Loucy (cell line): ENCODE results near the gene CEMIP2.

Experiments used
- H2AFZ ChIP-seq: fragments of 200-600 bp; sonication (generic); 2 replicates; pipeline ENCODE4 v1.6.0; 2016; ENCODE audit warnings: antibody characterized with exemption, mild to moderate bottlenecking, low read length, moderate library complexity
- H3F3A ChIP-seq: fragments of 200-600 bp; 2 replicates; pipeline ENCODE4 v1.6.0; 2016; ENCODE audit warnings: antibody characterized with exemption, low read depth, mild to moderate bottlenecking
- H3K27me3 ChIP-seq: fragments of 200-600 bp; sonication (generic); 2 replicates; pipeline ENCODE4 v1.6.1; 2014; ENCODE audit warnings: low read length, mild to moderate bottlenecking; ENCODE audit not compliant: insufficient read depth, poor library complexity, severe bottlenecking
- H3K36me3 ChIP-seq: fragments of 200-600 bp; sonication (generic); 2 replicates; pipeline ENCODE4 v1.6.1; 2016; ENCODE audit warnings: low read length; ENCODE audit not compliant: insufficient read depth
- H3K4me1 ChIP-seq: fragments of 200-600 bp; sonication (generic); 2 replicates; pipeline ENCODE4 v1.5.1; 2014; ENCODE audit warnings: low read length, mild to moderate bottlenecking; ENCODE audit not compliant: insufficient read depth, poor library complexity, severe bottlenecking
- H3K4me2 ChIP-seq: fragments of 200-600 bp; sonication (generic); 2 replicates; pipeline ENCODE4 v1.6.0; 2014; ENCODE audit warnings: antibody characterized with exemption, low read length, low read depth, mild to moderate bottlenecking; ENCODE audit not compliant: poor library complexity, severe bottlenecking
- H3K4me3 ChIP-seq: fragments of 200-600 bp; sonication (generic); 2 replicates; pipeline ENCODE4 v1.5.1; 2014; ENCODE audit warnings: low read length, mild to moderate bottlenecking, mixed read lengths; ENCODE audit not compliant: poor library complexity, severe bottlenecking
- H3K79me2 ChIP-seq: fragments of 200-600 bp; sonication (generic); 2 replicates; pipeline ENCODE4 v1.6.1; 2014; ENCODE audit warnings: low read length; ENCODE audit not compliant: insufficient read depth
- H3K9ac ChIP-seq: fragments of 200-600 bp; sonication (generic); 2 replicates; pipeline ENCODE4 v1.6.0; 2014; ENCODE audit warnings: mild to moderate bottlenecking, low read depth, low read length, moderate library complexity; ENCODE audit not compliant: poor library complexity, severe bottlenecking
- H3K9me2 ChIP-seq: fragments of 200-600 bp; sonication (generic); replicated peaks from 2 replicates; pipeline ENCODE4 v1.6.1; 2016; ENCODE audit warnings: low read depth, low read length, mixed read lengths
- H3K9me3 ChIP-seq: fragments of 200-600 bp; sonication (generic); 2 replicates; pipeline ENCODE4 v1.6.1; 2014; ENCODE audit warnings: mild to moderate bottlenecking, antibody characterized with exemption, low read length, low read depth; ENCODE audit not compliant: insufficient read depth
- H4K20me1 ChIP-seq: fragments of 200-600 bp; sonication (generic); 2 replicates; pipeline ENCODE4 v1.6.0; 2014; ENCODE audit warnings: antibody characterized with exemption, low read length, mild to moderate bottlenecking; ENCODE audit not compliant: insufficient read depth, poor library complexity, severe bottlenecking
- CTCF ChIP-seq: fragments of 200-600 bp; sonication (generic); conservative IDR thresholded peaks from 2 replicates; pipeline ENCODE4 v1.5.1; 2014; ENCODE audit warnings: mild to moderate bottlenecking, antibody characterized with exemption, low read length
- EZH2phosphoT487 ChIP-seq: fragments of 200-600 bp; IDR thresholded peaks from 2 replicates; pipeline ENCODE4 v1.6.1; 2018; ENCODE audit warnings: antibody characterized with exemption, mild to moderate bottlenecking, moderate library complexity, borderline replicate concordance

CEMIP2 gene

GRCh38 chr9:71681104-71681707 is 87.1 kb downstream of the CEMIP2 start:
- Histone ChIP-seq H3K9me2 (no peaks in the 10 kb centered on the region), H3F3A (peaks cover 10% of the 10 kb centered on the region), H2AFZ (no peak overlapping the region), H3K4me1 (peaks cover 41% of the 10 kb centered on the region), H3K4me2 (no peak overlapping the region), H3K4me3 (no peak overlapping the region), H3K9me3 (no peaks in the 10 kb centered on the region), H3K36me3 (no peaks in the 10 kb centered on the region), H4K20me1 (no peaks in the 10 kb centered on the region), H3K79me2 (no peaks in the 10 kb centered on the region), H3K27me3 (no peaks in the 10 kb centered on the region), H3K9ac (no peak overlapping the region)
- TF ChIP-seq CTCF (no peak), EZH2phosphoT487 (no peak)

GRCh38 chr9:71680189-71680980 is 87.9 kb downstream of the CEMIP2 start:
- peaks cover 5% of the 10 kb centered on the region; the same call in 1 of the 2 replicates for H3F3A ChIP-seq
- no peak overlapping the region for H3K9ac ChIP-seq
- no peaks in the 10 kb centered on the region for H3K9me2 ChIP-seq
- no peaks in the 10 kb centered on the region for H3K9me3 ChIP-seq
- H3K4me3 ChIP-seq, result no peak overlapping the region
- H3K36me3 ChIP-seq, result no peaks in the 10 kb centered on the region
- no peaks in the 10 kb centered on the region for H4K20me1 ChIP-seq
- H3K27me3 ChIP-seq, result no peaks in the 10 kb centered on the region
- no peaks in the 10 kb centered on the region for H3K79me2 ChIP-seq
- H3K4me1 ChIP-seq, result peaks cover 33% of the 10 kb centered on the region
- no peak overlapping the region for H3K4me2 ChIP-seq
- no peak overlapping the region for H2AFZ ChIP-seq
- TF ChIP-seq CTCF (no peak), EZH2phosphoT487 (no peak)

DNA sequence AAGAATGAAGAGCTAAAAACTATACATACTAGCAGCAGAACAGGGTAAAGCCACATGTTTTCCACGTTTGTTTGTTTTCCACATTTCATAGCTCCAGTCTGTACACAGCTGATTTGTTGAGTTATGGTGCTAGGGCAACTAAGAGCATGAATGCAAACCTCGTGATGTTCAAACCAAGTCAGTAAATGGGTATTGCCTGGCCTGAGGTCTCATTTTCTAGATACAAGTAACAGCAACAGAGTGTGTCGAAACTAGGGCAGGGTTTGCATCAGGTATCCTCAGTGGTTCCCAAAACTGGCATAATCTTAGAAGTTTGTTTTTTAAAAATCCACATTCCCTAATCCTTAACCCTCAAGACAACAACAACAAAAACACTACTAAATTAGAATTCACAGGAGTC is 89.3 kb downstream of the CEMIP2 start:
- Histone ChIP-seq H3F3A (no peaks in the 10 kb centered on the region), H4K20me1 (no peaks in the 10 kb centered on the region), H3K27me3 (no peaks in the 10 kb centered on the region), H3K79me2 (no peaks in the 10 kb centered on the region), H3K9me2 (no peaks in the 10 kb centered on the region), H3K9me3 (no peaks in the 10 kb centered on the region), H3K4me3 (no peak overlapping the region), H3K36me3 (no peaks in the 10 kb centered on the region), H2AFZ (no peak overlapping the region), H3K4me1 (peaks cover 21% of the 10 kb centered on the region), H3K4me2 (no peak overlapping the region), H3K9ac (no peak overlapping the region)
- no peak for TF ChIP-seq CTCF
- TF ChIP-seq EZH2phosphoT487, result no peak
